Suprapubic skin (tissue), 4 donors: ENCODE data around the gene PLA2G12B.

Experiments used
- EP300 ChIP-seq: sonication (generic); formaldehyde crosslinking; IDR thresholded peaks from one replicate; pipeline ENCODE4 v1.6.1; 2017; ENCODE audit warnings: antibody characterized with exemption
- POLR2AphosphoS5 ChIP-seq, 3 donors: sonication (generic); formaldehyde crosslinking; IDR thresholded peaks; one replicate each; pipeline ENCODE4 v1.6.1; 2017; ENCODE audit warnings: antibody characterized with exemption in 3 of 3
- TF ChIP-seq, protein P1 (sequence below), 2 donors: fragments of 200-600 bp in 1 of 2; fragments of 450-650 bp in 1 of 2; sonication (generic) in 1 of 2; IDR thresholded peaks; one replicate each; pipeline ENCODE4 v1.5.1; 2016 to 2019; ENCODE audit warnings: antibody characterized with exemption in 2 of 2, mild to moderate bottlenecking in 1 of 2, moderate library complexity in 1 of 2

DNA sequence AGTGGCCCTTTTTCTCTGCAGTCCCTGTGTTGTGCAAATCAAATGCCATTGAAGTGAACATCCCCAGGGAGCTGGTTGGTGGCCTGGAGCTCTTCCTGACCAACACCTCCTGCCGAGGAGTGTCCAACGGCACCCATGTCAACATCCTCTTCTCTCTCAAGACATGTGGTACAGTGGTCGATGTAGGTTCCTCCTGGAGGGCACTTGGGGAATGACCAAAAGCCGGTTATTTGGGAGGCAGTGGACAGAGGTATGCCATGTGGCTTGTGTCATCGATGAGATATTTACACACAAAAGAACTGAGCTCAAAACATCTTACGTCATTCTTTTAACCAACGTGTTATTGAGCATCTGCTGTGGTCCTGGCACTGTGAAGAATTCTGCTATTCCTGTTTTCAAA is 41.3 kb downstream of the PLA2G12B start:
- TF ChIP-seq, protein P1, sequence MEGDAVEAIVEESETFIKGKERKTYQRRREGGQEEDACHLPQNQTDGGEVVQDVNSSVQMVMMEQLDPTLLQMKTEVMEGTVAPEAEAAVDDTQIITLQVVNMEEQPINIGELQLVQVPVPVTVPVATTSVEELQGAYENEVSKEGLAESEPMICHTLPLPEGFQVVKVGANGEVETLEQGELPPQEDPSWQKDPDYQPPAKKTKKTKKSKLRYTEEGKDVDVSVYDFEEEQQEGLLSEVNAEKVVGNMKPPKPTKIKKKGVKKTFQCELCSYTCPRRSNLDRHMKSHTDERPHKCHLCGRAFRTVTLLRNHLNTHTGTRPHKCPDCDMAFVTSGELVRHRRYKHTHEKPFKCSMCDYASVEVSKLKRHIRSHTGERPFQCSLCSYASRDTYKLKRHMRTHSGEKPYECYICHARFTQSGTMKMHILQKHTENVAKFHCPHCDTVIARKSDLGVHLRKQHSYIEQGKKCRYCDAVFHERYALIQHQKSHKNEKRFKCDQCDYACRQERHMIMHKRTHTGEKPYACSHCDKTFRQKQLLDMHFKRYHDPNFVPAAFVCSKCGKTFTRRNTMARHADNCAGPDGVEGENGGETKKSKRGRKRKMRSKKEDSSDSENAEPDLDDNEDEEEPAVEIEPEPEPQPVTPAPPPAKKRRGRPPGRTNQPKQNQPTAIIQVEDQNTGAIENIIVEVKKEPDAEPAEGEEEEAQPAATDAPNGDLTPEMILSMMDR (IDR thresholded peaks at IDR 0.05) = no peak
- TF ChIP-seq EP300 (no peak), POLR2AphosphoS5 (IDR thresholded peaks at IDR 0.05) (no peak)
